Neuronal stem cell (in vitro differentiated cells): Measurements from ENCODE around the gene CPNE4.

ENCODE experiments used
- DNase-seq: peaks from one replicate; pipeline ENCODE4 v3.0.0-alpha.2; 2013; ENCODE audit warnings: low spot score
- H2AFZ ChIP-seq: one replicate; pipeline ENCODE4 v1.6.1; 2013; ENCODE audit warnings: mild to moderate bottlenecking, low read length, inconsistent platforms
- H2AK5ac ChIP-seq: 2 replicates; pipeline ENCODE4 v1.6.1; 2013; ENCODE audit warnings: low read depth, mild to moderate bottlenecking, inconsistent platforms, low read length, moderate library complexity, mixed read lengths
- H2BK120ac ChIP-seq: 2 replicates; pipeline ENCODE4 v1.6.1; 2013; ENCODE audit warnings: low read depth, mild to moderate bottlenecking, inconsistent platforms, low read length, moderate library complexity, mixed read lengths
- H2BK12ac ChIP-seq: one replicate; pipeline ENCODE4 v1.6.1; 2013; ENCODE audit warnings: low read length, inconsistent platforms
- H2BK15ac ChIP-seq: 2 replicates; pipeline ENCODE4 v1.6.1; 2013; ENCODE audit warnings: mild to moderate bottlenecking, low read length, inconsistent platforms, mixed read lengths
- H2BK5ac ChIP-seq: one replicate; pipeline ENCODE4 v1.6.1; 2013; ENCODE audit warnings: inconsistent platforms, mild to moderate bottlenecking, low read length, moderate library complexity
- H3K14ac ChIP-seq: one replicate; pipeline ENCODE4 v1.6.1; 2013; ENCODE audit warnings: low read length, inconsistent platforms
- H3K18ac ChIP-seq: 2 replicates; pipeline ENCODE4 v1.6.1; 2013; ENCODE audit warnings: low read length, inconsistent platforms
- H3K23ac ChIP-seq: 2 replicates; pipeline ENCODE4 v1.6.1; 2013; ENCODE audit warnings: low read depth, mild to moderate bottlenecking, mixed read lengths, low read length, inconsistent platforms; ENCODE audit not compliant: poor library complexity
- H3K27ac ChIP-seq: replicated peaks from 3 replicates; pipeline ENCODE4 v1.5.1; 2013; ENCODE audit warnings: low read length, inconsistent platforms
- H3K27me3 ChIP-seq, 3 experiments: 2 replicates each; pipeline ENCODE4 v1.6.1; 2013; ENCODE audit warnings: low read length in 3 of 3, mild to moderate bottlenecking in 2 of 3, inconsistent platforms in 1 of 3, low read depth in 1 of 3, mixed read lengths in 1 of 3, moderate library complexity in 1 of 3; ENCODE audit not compliant: control insufficient read depth in 3 of 3, insufficient read depth in 3 of 3
- H3K36me3 ChIP-seq, 2 donors: replicated peaks in 1 of 2; 2 replicates each; pipeline ENCODE4 v1.6.1; 2013; ENCODE audit warnings: low read length in 2 of 2; ENCODE audit not compliant: control insufficient read depth in 2 of 2, insufficient read depth in 2 of 2
- H3K4ac ChIP-seq: 2 replicates; pipeline ENCODE4 v1.6.1; 2013; ENCODE audit warnings: inconsistent platforms, mild to moderate bottlenecking, low read length, moderate library complexity
- H3K4me1 ChIP-seq, 2 donors: 1 replicate in 1 of 2; 2 replicates in 1 of 2; pipeline ENCODE4 v1.6.1; 2013; ENCODE audit warnings: low read length in 2 of 2, low read depth in 1 of 2; ENCODE audit not compliant: control insufficient read depth in 2 of 2, insufficient read depth in 1 of 2
- H3K4me2 ChIP-seq: one replicate; pipeline ENCODE4 v1.6.1; 2013; ENCODE audit warnings: mild to moderate bottlenecking, low read length, inconsistent platforms; ENCODE audit not compliant: insufficient read depth, poor library complexity, severe bottlenecking
- H3K4me3 ChIP-seq, 2 donors: 2 replicates each; pipeline ENCODE4 v1.5.1; 2013; ENCODE audit warnings: low read length in 2 of 2, mild to moderate bottlenecking in 2 of 2, inconsistent platforms in 1 of 2, moderate library complexity in 1 of 2
- H3K79me1 ChIP-seq: one replicate; pipeline ENCODE4 v1.6.1; 2013; ENCODE audit warnings: low read depth, mild to moderate bottlenecking, inconsistent platforms, low read length, moderate library complexity
- H3K9ac ChIP-seq: one replicate; pipeline ENCODE4 v1.6.1; 2013; ENCODE audit warnings: mild to moderate bottlenecking, low read depth, low read length, inconsistent platforms; ENCODE audit not compliant: poor library complexity
- H3K9me3 ChIP-seq, 2 donors: replicated peaks in 1 of 2; 2 replicates each; pipeline versions ENCODE3 to v1.6.1; 2013; ENCODE audit warnings: low read length in 2 of 2, mild to moderate bottlenecking in 2 of 2, inconsistent platforms in 1 of 2, low read depth in 1 of 2, mixed read lengths in 1 of 2, moderate library complexity in 1 of 2; ENCODE audit not compliant: control insufficient read depth in 2 of 2, insufficient read depth in 1 of 2
- H4K8ac ChIP-seq: one replicate; pipeline ENCODE4 v1.6.1; 2013; ENCODE audit warnings: low read depth, mild to moderate bottlenecking, inconsistent platforms, low read length, moderate library complexity
- H4K91ac ChIP-seq: one replicate; pipeline ENCODE4 v1.6.1; 2013; ENCODE audit warnings: low read length, low read depth, mild to moderate bottlenecking, inconsistent platforms; ENCODE audit not compliant: poor library complexity
- WGBS, 2 donors: extraction: QIAGEN DNeasy Blood & Tissue Kit; methylation state at CpG; one replicate each; pipeline ENCODE4 v1.1.7; 2013; ENCODE audit warnings: missing lambda C conversion rate in 2 of 2, mixed read lengths in 1 of 2; ENCODE audit not compliant: insufficient read length in 2 of 2, insufficient replicate concordance in 1 of 2; ENCODE audit errors: extremely low coverage in 2 of 2; 5-methylcytosine and 5-hydroxymethylcytosine counted together

Gene CPNE4

DNA sequence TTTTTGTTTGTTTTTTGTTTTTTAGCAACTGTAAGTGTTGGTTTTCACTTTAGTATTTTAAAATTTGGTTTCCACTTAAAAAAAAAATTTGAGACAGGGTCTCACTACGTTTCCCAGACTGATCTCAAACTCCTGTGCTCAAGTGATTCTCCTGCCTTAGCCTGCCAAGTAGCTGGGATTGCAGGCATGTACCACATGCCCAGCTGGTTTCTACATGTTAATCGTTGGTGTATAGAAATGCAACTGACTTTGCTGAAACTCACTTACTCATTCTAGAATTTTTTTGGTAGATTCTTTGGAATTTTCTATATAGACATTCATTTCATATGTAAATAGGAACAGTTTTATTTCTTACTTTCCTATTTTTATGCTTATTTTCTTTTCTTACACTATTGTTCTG, 287.3 kb downstream of the CPNE4 start:
- H3K27me3 ChIP-seq, result no peaks in the 10 kb centered on the region

GRCh38 chr3:131744765-131745164, 290.0 kb downstream of the CPNE4 start:
- H3K4me2 ChIP-seq, result no peak overlapping the region
- H3K9ac ChIP-seq, result no peak overlapping the region
- H3K23ac ChIP-seq, result no peak overlapping the region
- H3K14ac ChIP-seq, result no peak overlapping the region
- WGBS, 2 donors, result no CpG with 5 or more reads among the region's 3 CpGs
- H4K8ac ChIP-seq, result no peak overlapping the region
- no peak overlapping the region for H3K18ac ChIP-seq
- no peaks in the 10 kb centered on the region for H3K79me1 ChIP-seq
- no peak overlapping the region for H2AFZ ChIP-seq
- H3K36me3 ChIP-seq, result no peaks in the 10 kb centered on the region
- no peak overlapping the region for H4K91ac ChIP-seq
- no peak overlapping the region for H2BK120ac ChIP-seq
- H2BK12ac ChIP-seq, result no peak overlapping the region
- H3K9me3 ChIP-seq, result no peaks in the 10 kb centered on the region
- H3K4me3 ChIP-seq, result no peak overlapping the region
- H3K4me1 ChIP-seq, result no peaks in the 10 kb centered on the region
- no peak overlapping the region for H3K27ac ChIP-seq
- H3K4ac ChIP-seq, result no peak overlapping the region
- no peak overlapping the region for H2AK5ac ChIP-seq
- no peak overlapping the region for H2BK5ac ChIP-seq
- no peak for DNase-seq
- H3K27me3 ChIP-seq, result no peaks in the 10 kb centered on the region
- no peak overlapping the region for H2BK15ac ChIP-seq

More for the DNA sequence above, 287.3 kb downstream of the CPNE4 start:
- H3K4ac ChIP-seq, result no peak overlapping the region
- no peaks in the 10 kb centered on the region for H3K79me1 ChIP-seq
- no peak overlapping the region for H2BK12ac ChIP-seq
- H3K14ac ChIP-seq, result no peak overlapping the region
- no peaks in the 10 kb centered on the region for H3K36me3 ChIP-seq
- no peak for DNase-seq
- H3K27ac ChIP-seq, result no peak overlapping the region
- H4K91ac ChIP-seq, result no peak overlapping the region
- no peak overlapping the region for H2BK120ac ChIP-seq
- no peak overlapping the region for H3K23ac ChIP-seq
- no CpG with 5 or more reads among the region's 2 CpGs for WGBS, 2 donors
- no peak overlapping the region for H3K4me3 ChIP-seq
- no peak overlapping the region for H4K8ac ChIP-seq
- no peaks in the 10 kb centered on the region for H3K9me3 ChIP-seq
- no peak overlapping the region for H2AFZ ChIP-seq
- no peak overlapping the region for H3K18ac ChIP-seq
- H3K4me1 ChIP-seq, result no peaks in the 10 kb centered on the region
- H3K4me2 ChIP-seq, result no peak overlapping the region
- no peak overlapping the region for H3K9ac ChIP-seq
- no peak overlapping the region for H2AK5ac ChIP-seq
- no peak overlapping the region for H2BK15ac ChIP-seq
- no peak overlapping the region for H2BK5ac ChIP-seq

- H3K36me3 ChIP-seq, result no peaks in the 10 kb centered on the region
- H2BK5ac ChIP-seq, result no peak overlapping the region
- no peak overlapping the region for H3K27ac ChIP-seq
- no peaks in the 10 kb centered on the region for H3K9me3 ChIP-seq
- no peak overlapping the region for H4K8ac ChIP-seq
- H3K23ac ChIP-seq, result no peak overlapping the region
- H3K9ac ChIP-seq, result no peak overlapping the region
- no peak overlapping the region for H2BK12ac ChIP-seq
- no peak overlapping the region for H2BK120ac ChIP-seq
- no peak overlapping the region for H3K4ac ChIP-seq
- no peaks in the 10 kb centered on the region for H3K79me1 ChIP-seq
- H4K91ac ChIP-seq, result no peak overlapping the region
- DNase-seq, result no peak
- H2BK15ac ChIP-seq, result no peak overlapping the region
- no peak overlapping the region for H3K18ac ChIP-seq
- no peak overlapping the region for H3K14ac ChIP-seq
- H2AFZ ChIP-seq, result no peak overlapping the region
- H3K4me3 ChIP-seq, result no peak overlapping the region
- no peak overlapping the region for H2AK5ac ChIP-seq
- H3K27me3 ChIP-seq, result no peaks in the 10 kb centered on the region
- H3K4me2 ChIP-seq, result no peak overlapping the region
- H3K4me1 ChIP-seq, result no peaks in the 10 kb centered on the region
These were observed 291.7 kb downstream of the CPNE4 start for GRCh38 chr3:131743126-131743525.

GRCh38 chr3:131739211-131739610, 295.6 kb downstream of the CPNE4 start:
- Histone ChIP-seq H4K8ac (no peak overlapping the region), H2BK12ac (no peak overlapping the region), H3K4me3 (no peak overlapping the region), H3K27me3 (no peaks in the 10 kb centered on the region), H3K18ac (no peak overlapping the region), H2BK120ac (no peak overlapping the region), H3K4ac (no peak overlapping the region), H2BK5ac (no peak overlapping the region), H3K9me3 (no peaks in the 10 kb centered on the region), H2AK5ac (no peak overlapping the region), H2AFZ (peak overlapping the region; percentile 23), H3K4me1 (no peaks in the 10 kb centered on the region), H3K23ac (no peak overlapping the region), H3K36me3 (no peaks in the 10 kb centered on the region), H3K14ac (no peak overlapping the region), H3K9ac (no peak overlapping the region), H3K27ac (no peak overlapping the region), H4K91ac (no peak overlapping the region), H3K79me1 (no peaks in the 10 kb centered on the region), H3K4me2 (no peak overlapping the region), H2BK15ac (no peak overlapping the region)
- no CpG with 5 or more reads among the region's 1 CpG for WGBS, 2 donors
- no peak for DNase-seq
